H1 (cell line): ENCODE measurements around the gene CELSR3. TPM values are rescaled to one million over a fixed set of nuclear protein-coding genes. Genes with fewer than 3 reads are reported as not detected.
A peak's percentile ranks its signal among the peaks of the same experiment; 100 is the strongest.

ENCODE experiments used
- CTCF ChIA-PET: fragments of 300-600 bp; sonication (Branson Sonifier 250); formaldehyde crosslinking; loops from one replicate; lab custom pipeline; 2021; ENCODE audit not compliant: partially characterized antibody; lab: Charles Lee
- POLR2A ChIA-PET: fragments of 300-600 bp; sonication (Branson Sonifier 250); formaldehyde crosslinking; loops from one replicate; lab custom pipeline; 2021; ENCODE audit warnings: inconsistent platforms; ENCODE audit not compliant: partially characterized antibody; lab: Charles Lee
- DNase-seq, 2 experiments: peaks; one replicate each; pipeline versions ENCODE4 v3.0.0 to v3.0.0-alpha.2; 2010 to 2022; ENCODE audit warnings: low spot score in 2 of 2, low read depth in 1 of 2, mixed read lengths in 1 of 2
- FAIRE-seq: peaks from 2 replicates; lab custom pipeline; 2011; peaks lifted over from hg19 to GRCh38; lab: Jason Lieb, UNC
- H2AFZ ChIP-seq: 2 replicates; pipeline ENCODE4 v1.8.1; 2012; ENCODE audit warnings: low read length, inconsistent platforms
- H2AK5ac ChIP-seq: 2 replicates; pipeline ENCODE4 v1.6.1; 2013; ENCODE audit warnings: low read depth, low read length
- H2BK120ac ChIP-seq: replicated peaks from 2 replicates; pipeline ENCODE3; 2013; ENCODE audit warnings: low read depth, low read length, inconsistent platforms
- H2BK12ac ChIP-seq: 2 replicates; pipeline ENCODE4 v1.6.1; 2013; ENCODE audit warnings: low read depth, low read length
- H2BK15ac ChIP-seq: 2 replicates; pipeline ENCODE4 v1.6.1; 2013; ENCODE audit warnings: low read length
- H2BK20ac ChIP-seq: 2 replicates; pipeline ENCODE4 v1.6.1; 2013; ENCODE audit warnings: low read length
- H2BK5ac ChIP-seq: 2 replicates; pipeline ENCODE4 v1.6.1; 2013; ENCODE audit warnings: low read depth, low read length
- H3K14ac ChIP-seq: 2 replicates; pipeline ENCODE4 v1.6.1; 2013; ENCODE audit warnings: inconsistent platforms; ENCODE audit not compliant: insufficient read length
- H3K18ac ChIP-seq: 2 replicates; pipeline ENCODE4 v1.6.1; 2013; ENCODE audit warnings: low read length; ENCODE audit errors: extremely low read depth
- H3K23ac ChIP-seq: 2 replicates; pipeline ENCODE4 v1.6.1; 2013; ENCODE audit warnings: inconsistent platforms; ENCODE audit not compliant: insufficient read length
- H3K23me2 ChIP-seq: 2 replicates; pipeline ENCODE4 v1.6.1; 2013; ENCODE audit warnings: low read depth, low read length
- H3K27ac ChIP-seq: 2 replicates; pipeline ENCODE4 v1.6.1; 2011; ENCODE audit warnings: low read depth, low read length, inconsistent platforms
- H3K27me3 ChIP-seq, 4 experiments: replicated peaks in 1 of 4; 1 replicate in 1 of 4; 2 replicates in 3 of 4; pipeline versions ENCODE4 v1.6.1 to v1.8.1; 2011 to 2013; ENCODE audit warnings: low read length in 3 of 4, mild to moderate bottlenecking in 3 of 4, inconsistent platforms in 2 of 4, mixed read lengths in 2 of 4, moderate library complexity in 1 of 4; ENCODE audit not compliant: control insufficient read depth in 3 of 4, insufficient read depth in 3 of 4; ENCODE audit errors: extremely low read depth in 1 of 4
- H3K36me3 ChIP-seq, 4 experiments: 2 replicates each; pipeline versions ENCODE4 v1.6.1 to v1.8.1; 2011 to 2013; ENCODE audit warnings: mild to moderate bottlenecking in 4 of 4, low read length in 3 of 4, moderate library complexity in 2 of 4, control low read depth in 1 of 4, inconsistent platforms in 1 of 4; ENCODE audit not compliant: insufficient read depth in 4 of 4, control insufficient read depth in 2 of 4
- H3K4ac ChIP-seq: replicated peaks from 2 replicates; pipeline ENCODE3; 2013; ENCODE audit warnings: low read length, low read depth, mixed read lengths, inconsistent platforms; ENCODE audit not compliant: insufficient read length
- H3K4me1 ChIP-seq, 4 experiments: replicated peaks in 1 of 4; 1 replicate in 1 of 4; 2 replicates in 3 of 4; pipeline versions ENCODE4 v1.6.1 to v1.8.1; 2011 to 2013; ENCODE audit warnings: low read length in 3 of 4, inconsistent platforms in 2 of 4, mixed read lengths in 1 of 4; ENCODE audit not compliant: insufficient read depth in 4 of 4, control insufficient read depth in 3 of 4
- H3K4me2 ChIP-seq, 2 experiments: 2 replicates each; pipeline versions ENCODE4 v1.6.1 to v1.8.1; 2011 to 2013; ENCODE audit warnings: low read depth in 2 of 2, low read length in 2 of 2, control low read depth in 1 of 2, inconsistent platforms in 1 of 2, mild to moderate bottlenecking in 1 of 2; ENCODE audit not compliant: insufficient read depth in 1 of 2
- H3K4me3 ChIP-seq, 4 experiments: fragments of 200-600, 300-600 bp in 1 of 4; sonication (generic), shearing (Covaris generic), sonication (Bioruptor Twin) in 1 of 4; 2 replicates each; pipeline versions ENCODE4 v1.5.1 to v1.8.1; 2011 to 2016; ENCODE audit warnings: low read length in 4 of 4, low read depth in 3 of 4, control low read depth in 2 of 4, inconsistent platforms in 2 of 4, mild to moderate bottlenecking in 2 of 4, mixed read lengths in 1 of 4, moderate library complexity in 1 of 4; ENCODE audit not compliant: insufficient read depth in 2 of 4; ENCODE audit errors: extremely low read depth in 1 of 4
- H3K56ac ChIP-seq: replicated peaks from 2 replicates; pipeline ENCODE3; 2013; ENCODE audit warnings: low read depth, mild to moderate bottlenecking, mixed read lengths, low read length, inconsistent platforms; ENCODE audit not compliant: insufficient read length
- H3K79me1 ChIP-seq: 2 replicates; pipeline ENCODE4 v1.6.1; 2013; ENCODE audit warnings: low read depth, low read length, control low read depth
- H3K79me2 ChIP-seq, 2 experiments: 2 replicates each; pipeline versions ENCODE4 v1.6.1 to v1.8.1; 2012 to 2013; ENCODE audit warnings: low read length in 2 of 2, mild to moderate bottlenecking in 2 of 2, inconsistent platforms in 1 of 2; ENCODE audit not compliant: insufficient read depth in 2 of 2, control insufficient read depth in 1 of 2
- H3K9ac ChIP-seq, 4 experiments: replicated peaks in 1 of 4; 1 replicate in 1 of 4; 2 replicates in 3 of 4; pipeline versions ENCODE4 v1.6.1 to v1.8.1; 2011 to 2013; ENCODE audit warnings: low read depth in 3 of 4, low read length in 3 of 4, control low read depth in 2 of 4, mild to moderate bottlenecking in 2 of 4, moderate library complexity in 2 of 4, inconsistent platforms in 1 of 4; ENCODE audit errors: extremely low read depth in 1 of 4
- H3K9me3 ChIP-seq, 2 experiments: 2 replicates each; pipeline versions ENCODE4 v1.6.1 to v1.8.1; 2012 to 2013; ENCODE audit warnings: mild to moderate bottlenecking in 2 of 2, moderate library complexity in 2 of 2, control low read depth in 1 of 2, inconsistent platforms in 1 of 2, low read depth in 1 of 2, low read length in 1 of 2, mixed read lengths in 1 of 2; ENCODE audit not compliant: insufficient read depth in 2 of 2
- H4K20me1 ChIP-seq, 2 experiments: replicated peaks in 1 of 2; 2 replicates each; pipeline versions ENCODE3 to v1.8.1; 2011 to 2013; ENCODE audit warnings: inconsistent platforms in 2 of 2, low read length in 2 of 2, mild to moderate bottlenecking in 1 of 2; ENCODE audit not compliant: insufficient read depth in 2 of 2, control insufficient read depth in 1 of 2
- H4K5ac ChIP-seq: 2 replicates; pipeline ENCODE4 v1.6.1; 2013; ENCODE audit warnings: low read length, low read depth, mixed read lengths, inconsistent platforms; ENCODE audit not compliant: insufficient read length
- H4K8ac ChIP-seq: 2 replicates; pipeline ENCODE4 v1.8.0; 2013; ENCODE audit warnings: mild to moderate bottlenecking, moderate library complexity, low read length, inconsistent platforms; ENCODE audit not compliant: insufficient read depth; ENCODE audit errors: extremely low read depth
- H4K91ac ChIP-seq: replicated peaks from 2 replicates; pipeline ENCODE3; 2013; ENCODE audit warnings: low read length, mixed read lengths, inconsistent platforms; ENCODE audit not compliant: insufficient read length
- BRCA1 ChIP-seq: IDR thresholded peaks from 2 replicates; pipeline ENCODE4 v1.6.1; 2012; ENCODE audit warnings: low read depth, low read length, improper control_type of control experiment
- JUND ChIP-seq: IDR thresholded peaks from 2 replicates; pipeline ENCODE4 v1.6.1; 2011; ENCODE audit warnings: mild to moderate bottlenecking, improper control_type of control experiment, low read length
- WGBS, 2 experiments: shearing (Covaris generic) in 1 of 2; methylation state at CpG; one replicate each; pipeline versions ENCODE4 v1.1.6 to v1.1.7; 2013 to 2015; ENCODE audit warnings: low lambda C conversion rate in 2 of 2, mixed read lengths in 2 of 2, inconsistent platforms in 1 of 2, low coverage in 1 of 2, missing lambda C conversion rate in 1 of 2; ENCODE audit not compliant: insufficient replicate concordance in 2 of 2, insufficient coverage in 1 of 2, insufficient read length in 1 of 2; ENCODE audit errors: extremely low coverage in 1 of 2, missing lambda C conversion rate in 1 of 2; 5-methylcytosine and 5-hydroxymethylcytosine counted together
- long read RNA-seq, 2 experiments: library from RNA in 1 of 2; library from capped mRNA in 1 of 2; stranded (forward); transcript quantifications; one replicate each; pipeline ENCODE4 v2.0.0, GENCODE V29; 2021; ENCODE audit warnings: inconsistent platforms in 1 of 2
- polyA minus RNA-seq, 3 experiments: library from RNA; depleted of rRNA, polyadenylated mRNA; stranded (reverse); fragments of >200 nt; gene quantifications; 1 replicate in 2 of 3; 2 replicates in 1 of 3; pipeline ENCODE4 v1.2.3, GENCODE V29; 2011
- polyA plus RNA-seq, 7 experiments: library from polyadenylated mRNA; depleted of rRNA in 3 of 7; stranded (reverse) in 5 of 7; unstranded in 2 of 7; fragments of >200 nt in 5 of 7; fragments of 200-250 nt in 2 of 7; gene quantifications; 1 replicate in 5 of 7; 2 replicates in 1 of 7; 4 replicates in 1 of 7; pipeline versions ENCODE4 v1.2.1 to v1.2.3, GENCODE V29; 2011 to 2013; ENCODE audit warnings: missing spikeins in 2 of 7, mixed read lengths in 2 of 7
- total RNA-seq: library from RNA; stranded (reverse); fragmentation: NEBNext Ultra II Directional; extraction: Animal tissue kit (Norgen Biotek cat#: 25700); gene quantifications from 2 replicates; pipeline ENCODE4 v1.2.1, GENCODE V29; 2021

Gene CELSR3, protein sequence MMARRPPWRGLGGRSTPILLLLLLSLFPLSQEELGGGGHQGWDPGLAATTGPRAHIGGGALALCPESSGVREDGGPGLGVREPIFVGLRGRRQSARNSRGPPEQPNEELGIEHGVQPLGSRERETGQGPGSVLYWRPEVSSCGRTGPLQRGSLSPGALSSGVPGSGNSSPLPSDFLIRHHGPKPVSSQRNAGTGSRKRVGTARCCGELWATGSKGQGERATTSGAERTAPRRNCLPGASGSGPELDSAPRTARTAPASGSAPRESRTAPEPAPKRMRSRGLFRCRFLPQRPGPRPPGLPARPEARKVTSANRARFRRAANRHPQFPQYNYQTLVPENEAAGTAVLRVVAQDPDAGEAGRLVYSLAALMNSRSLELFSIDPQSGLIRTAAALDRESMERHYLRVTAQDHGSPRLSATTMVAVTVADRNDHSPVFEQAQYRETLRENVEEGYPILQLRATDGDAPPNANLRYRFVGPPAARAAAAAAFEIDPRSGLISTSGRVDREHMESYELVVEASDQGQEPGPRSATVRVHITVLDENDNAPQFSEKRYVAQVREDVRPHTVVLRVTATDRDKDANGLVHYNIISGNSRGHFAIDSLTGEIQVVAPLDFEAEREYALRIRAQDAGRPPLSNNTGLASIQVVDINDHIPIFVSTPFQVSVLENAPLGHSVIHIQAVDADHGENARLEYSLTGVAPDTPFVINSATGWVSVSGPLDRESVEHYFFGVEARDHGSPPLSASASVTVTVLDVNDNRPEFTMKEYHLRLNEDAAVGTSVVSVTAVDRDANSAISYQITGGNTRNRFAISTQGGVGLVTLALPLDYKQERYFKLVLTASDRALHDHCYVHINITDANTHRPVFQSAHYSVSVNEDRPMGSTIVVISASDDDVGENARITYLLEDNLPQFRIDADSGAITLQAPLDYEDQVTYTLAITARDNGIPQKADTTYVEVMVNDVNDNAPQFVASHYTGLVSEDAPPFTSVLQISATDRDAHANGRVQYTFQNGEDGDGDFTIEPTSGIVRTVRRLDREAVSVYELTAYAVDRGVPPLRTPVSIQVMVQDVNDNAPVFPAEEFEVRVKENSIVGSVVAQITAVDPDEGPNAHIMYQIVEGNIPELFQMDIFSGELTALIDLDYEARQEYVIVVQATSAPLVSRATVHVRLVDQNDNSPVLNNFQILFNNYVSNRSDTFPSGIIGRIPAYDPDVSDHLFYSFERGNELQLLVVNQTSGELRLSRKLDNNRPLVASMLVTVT (N-terminal part only)
- total RNA-seq = 26.7 and 29.5 TPM in 2 replicates
- polyA plus RNA-seq (2011; rRNA removed) = 11.6 and 17.5 TPM in 2 replicates
- polyA plus RNA-seq (2011; cell fraction: cytosol; rRNA removed) = 11.5 TPM
- polyA plus RNA-seq (2011; cell fraction: nucleus; rRNA removed) = 57.7 TPM
- polyA plus RNA-seq (2012, experiment 1 of 2) = 16.1 to 23.3 TPM (median 21.1 TPM) in 4 replicates
- polyA plus RNA-seq (2012, experiment 2 of 2) = 19.3 TPM
- polyA plus RNA-seq (2013, experiment 1 of 2) = 17.3 TPM
- polyA plus RNA-seq (2013, experiment 2 of 2) = 14.2 TPM
- polyA minus RNA-seq (2011; rRNA and poly(A)+ RNA removed) = 26.2 and 26.5 TPM in 2 replicates
- 20.9 TPM for polyA minus RNA-seq (2011; cell fraction: cytosol; rRNA and poly(A)+ RNA removed)
- 30.1 TPM for polyA minus RNA-seq (2011; cell fraction: nucleus; rRNA and poly(A)+ RNA removed)
- long read RNA-seq, experiment 1, partial matches to known transcripts = 7 of 10 reads
- long read RNA-seq, experiment 1, other reads (novel, unspliced or antisense) = 3 of 10 reads
- long read RNA-seq, experiment 2 = 0 reads

DNA sequence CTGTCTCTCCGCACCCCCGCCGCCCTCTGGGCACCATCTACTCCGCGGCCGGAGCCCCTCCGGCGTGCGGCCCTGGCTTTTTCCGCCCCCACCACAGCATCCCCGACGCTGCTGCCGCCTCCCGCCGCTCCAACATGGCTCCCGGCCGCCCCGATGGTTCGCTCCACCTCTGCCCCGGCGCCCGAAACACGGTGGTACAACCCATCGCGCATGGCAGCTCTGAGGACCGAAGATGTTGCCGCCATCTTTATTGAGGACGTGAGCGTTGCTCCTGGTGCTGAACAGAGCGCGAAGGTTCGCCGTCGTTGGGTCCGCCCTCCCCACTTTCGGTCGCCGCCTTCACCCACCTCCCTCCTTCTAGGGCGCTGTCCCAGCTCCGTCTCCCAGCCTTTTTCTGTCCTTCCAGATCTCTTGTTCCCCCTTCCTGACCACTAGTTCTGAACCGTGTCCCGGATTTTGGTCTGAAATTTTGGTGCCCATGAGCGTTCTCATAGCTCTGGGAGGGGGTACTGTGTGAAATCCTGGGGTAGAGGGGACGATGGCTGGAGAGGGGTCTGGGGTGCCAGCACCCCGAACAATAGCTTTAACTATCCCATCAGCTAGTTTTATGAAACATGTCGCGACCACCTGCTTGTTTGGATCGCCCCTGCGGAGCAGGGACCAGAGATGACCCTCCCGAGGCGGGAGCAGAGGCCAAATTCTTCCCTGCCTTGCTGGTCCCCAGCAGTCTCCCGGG, at the start of gene CELSR3:
Gene CELSR3, minus strand, starts transcription at position 134 of the 736 bp plus-strand sequence. CDS start 252 bp downstream, outside the sequence.
- Histone ChIP-seq H2BK5ac (peak within 1 kb of the TSS; percentile 95), H3K4ac (peak within 1 kb of the TSS; percentile 47), H3K4me3 (peak within 1 kb of the TSS; percentile 73 to 84 (median 82)), H2BK15ac (peak within 1 kb of the TSS; percentile 46; the same call in 1 of the 2 replicates), H3K4me1 (peaks cover 0 to 11% (median 7%) of the 10 kb centered on the region in 4 experiments; a peak in 5 of 7 replicates), H4K20me1 (peaks cover 10 to 23% of the 10 kb centered on the region in 2 experiments), H2AFZ (no peak within 1 kb of the TSS), H3K27ac (peak within 1 kb of the TSS; percentile 97), H3K56ac (peak within 1 kb of the TSS; percentile 65), H3K9ac (peak within 1 kb of the TSS; percentile 62 to 97 (median 96)), H4K8ac (peak within 1 kb of the TSS; percentile 100; the same call in 1 of the 2 replicates), H2BK12ac (peak within 1 kb of the TSS; percentile 97; the same call in 1 of the 2 replicates), H2BK20ac (peak within 1 kb of the TSS; percentile 48; the same call in 1 of the 2 replicates), H3K4me2 (peak within 1 kb of the TSS; percentile 77 to 94), H4K91ac (peak within 1 kb of the TSS; percentile 93), H3K36me3 (peaks cover 0 to 13% (median 1%) of the 10 kb centered on the region in 4 experiments; a peak in 4 of 8 replicates), H3K23me2 (peaks cover 12% of the 10 kb centered on the region; the same call in 1 of the 2 replicates), H3K27me3 (0 out of 7 replicates have a peak, but pooled peaks cover 0 to 4% (median 0%) of the 10 kb centered on the region in 4 experiments), H3K79me2 (no peaks in the 10 kb centered on the region), H3K23ac (no peak within 1 kb of the TSS), H3K9me3 (no peaks in the 10 kb centered on the region), H2AK5ac (peak within 1 kb of the TSS; percentile 18; the same call in 1 of the 2 replicates), H3K18ac (peak within 1 kb of the TSS; percentile 97), H4K5ac (peak within 1 kb of the TSS; percentile 95), H3K14ac (no peak within 1 kb of the TSS), H3K79me1 (peaks cover 2% of the 10 kb centered on the region; the same call in 1 of the 2 replicates), H2BK120ac (peak within 1 kb of the TSS; percentile 51)
- CTCF ChIA-PET = interaction anchor here (0.9 to 5.2 kb wide), 15 partner anchors 11 to 231 kb away, joined by 3 to 27 read pairs (median 4); partner anchors contain the start of genes NCKIPSD and SLC26A6
- FAIRE-seq (peak; percentile 60), DNase-seq (peak; percentile 73 to 91)
- 1% methylated on average over 37 of the region's 52 CpGs; no CpG with 5 or more reads in 1 of the 2 experiments for WGBS, 2 experiments
- POLR2A ChIA-PET = interaction anchor here (0.6 to 11.1 kb wide), 47 partner anchors 11 to 431 kb away, joined by 3 to 175 read pairs (median 5); partner anchors contain the start of genes CCDC51, COL7A1, IMPDH2 and IP6K2
- TF ChIP-seq JUND (peak; percentile 93), BRCA1 (peak; percentile 39)
